HG02759 (cell line): ENCODE measurements around the gene LILRA2.
"Not testable (repeated sequence)": the region's sequence is repeated elsewhere in the genome, so short reads cannot be mapped to it uniquely, and the experiment has no call there.

Experiments
- ATAC-seq: cut with Tn5 transposase; IDR thresholded peaks from one replicate; pipeline ENCODE4 v1.9.1; 2021; ENCODE audit warnings: mild to moderate bottlenecking, moderate library complexity; ENCODE audit not compliant: unreplicated experiment

LILRA2 gene

GRCh38 chr19:54570316-54570715 is 3.3 kb upstream of the LILRA2 start:
- no peak for ATAC-seq

DNA sequence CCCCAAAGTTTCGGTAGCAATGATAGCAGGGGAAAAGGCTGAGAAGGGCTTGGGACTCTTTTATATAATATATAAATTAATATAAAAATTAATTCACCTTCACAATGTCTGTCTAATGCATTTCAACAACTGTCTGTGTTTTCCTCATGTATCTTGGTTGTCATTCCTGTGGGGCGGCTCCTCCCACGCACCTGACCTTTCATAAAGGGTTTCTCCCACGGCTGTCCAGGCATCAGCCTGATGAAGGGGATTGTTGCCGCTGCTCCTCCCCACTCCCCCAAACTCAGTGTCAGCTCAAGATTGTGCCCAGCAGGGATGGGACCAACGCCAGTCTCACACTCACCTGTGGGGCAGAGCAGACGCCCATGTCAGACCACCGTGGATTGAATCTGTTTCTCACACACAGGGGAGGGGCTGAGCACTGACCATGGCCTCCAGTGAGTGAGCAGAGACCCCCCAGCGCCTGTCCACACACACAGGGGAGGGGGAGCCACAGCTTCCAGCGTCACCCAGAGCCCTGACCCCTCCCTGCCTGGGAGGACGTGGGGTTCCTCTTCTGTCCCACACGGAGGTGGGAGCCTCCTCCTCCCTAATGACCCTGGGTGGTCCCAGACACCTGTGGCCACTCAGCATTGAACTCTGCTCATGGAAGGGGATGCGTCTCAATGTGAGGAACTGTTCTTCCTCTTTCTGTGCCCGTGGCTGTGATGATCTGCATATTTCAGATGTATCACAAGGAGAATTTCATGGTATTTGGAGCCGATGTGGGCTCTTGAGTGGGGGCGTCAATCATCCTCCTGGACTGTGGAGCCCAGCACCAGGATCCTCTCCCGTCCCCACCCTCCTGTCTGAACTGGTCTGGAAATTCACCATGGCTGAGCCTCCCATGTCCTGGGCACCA is 1.6 kb upstream of the LILRA2 start:
- ATAC-seq, result not testable (repeated sequence)

DNA sequence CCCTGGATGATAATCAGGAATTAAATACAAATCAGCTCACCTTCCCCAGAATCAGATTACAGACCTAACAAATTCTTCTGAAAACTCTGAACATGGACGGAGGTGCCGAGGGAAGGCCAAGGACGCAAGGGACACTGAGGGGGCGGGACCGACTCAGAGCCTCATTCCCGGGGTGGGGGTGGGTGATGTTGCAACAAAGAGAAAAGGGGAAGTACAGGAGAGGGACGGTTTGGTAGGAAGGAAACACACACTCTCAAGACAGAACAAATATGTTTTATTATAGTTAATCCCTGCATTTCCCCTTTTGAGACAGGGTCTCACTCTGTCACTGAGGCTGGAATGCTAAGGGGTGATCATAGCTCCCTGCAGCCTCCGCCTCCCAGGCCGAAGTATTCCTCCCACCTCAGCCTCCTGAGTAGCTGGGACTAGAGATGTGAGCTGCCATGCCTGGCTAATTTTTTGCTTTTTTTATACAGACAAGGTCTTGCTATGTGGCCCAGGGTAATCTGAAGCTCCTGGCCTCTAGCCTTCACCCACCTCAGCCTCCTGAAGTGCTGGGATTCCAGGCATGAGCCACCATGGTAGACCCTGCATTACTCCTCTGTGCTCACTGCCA is 786 bp upstream of the LILRA2 start:
- no peak for ATAC-seq

- no peak for ATAC-seq
Measured at GRCh38 chr19:54574051-54574450, 461 bp downstream of the LILRA2 start.

DNA sequence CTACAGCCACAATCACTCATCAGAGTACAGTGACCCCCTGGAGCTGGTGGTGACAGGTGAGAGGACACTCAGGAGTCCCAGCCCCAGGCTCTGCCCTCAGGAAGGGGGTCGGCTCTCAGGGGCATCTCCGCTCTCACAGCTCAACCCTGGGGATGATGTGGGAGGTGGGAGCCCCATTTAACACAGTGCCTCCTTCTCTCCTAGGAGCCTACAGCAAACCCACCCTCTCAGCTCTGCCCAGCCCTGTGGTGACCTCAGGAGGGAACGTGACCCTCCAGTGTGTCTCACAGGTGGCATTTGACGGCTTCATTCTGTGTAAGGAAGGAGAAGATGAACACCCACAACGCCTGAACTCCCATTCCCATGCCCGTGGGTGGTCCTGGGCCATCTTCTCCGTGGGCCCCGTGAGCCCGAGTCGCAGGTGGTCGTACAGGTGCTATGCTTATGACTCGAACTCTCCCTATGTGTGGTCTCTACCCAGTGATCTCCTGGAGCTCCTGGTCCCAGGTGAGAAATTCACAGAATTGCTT is 1.0 kb downstream of the LILRA2 start:
- no peak for ATAC-seq

GRCh38 chr19:54575205-54575604 is 1.6 kb downstream of the LILRA2 start:
- not testable (repeated sequence) for ATAC-seq

DNA sequence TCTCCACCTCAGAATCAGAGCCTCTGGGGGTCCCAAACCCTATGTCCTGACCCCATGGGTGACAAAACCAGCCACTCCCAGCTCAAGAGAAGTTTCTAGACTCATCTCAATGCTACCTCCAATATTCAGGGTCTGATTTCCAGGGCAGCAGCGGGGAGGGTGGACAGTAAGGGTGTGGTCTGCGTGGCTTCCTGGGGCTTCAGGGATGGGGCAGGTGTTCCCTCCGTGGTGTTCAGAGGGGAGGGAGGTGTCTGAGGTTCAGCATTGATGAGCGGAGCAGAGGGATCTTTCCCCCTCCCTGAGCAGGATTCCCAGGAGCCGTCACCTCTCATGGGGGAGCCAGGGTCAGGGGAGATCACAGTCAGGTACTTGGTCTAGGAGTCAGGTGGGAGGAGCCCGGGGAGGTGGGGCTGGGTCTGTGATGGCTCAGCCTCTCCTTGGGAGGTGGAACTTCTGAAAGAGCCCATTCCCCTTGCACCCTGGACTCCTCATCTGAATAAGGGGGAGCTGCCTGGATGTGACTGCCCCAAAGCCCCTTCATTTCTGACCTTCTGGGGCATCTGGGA is 2.9 kb downstream of the LILRA2 start:
- no peak for ATAC-seq

GRCh38 chr19:54577334-54577733 is 3.7 kb downstream of the LILRA2 start:
- no peak for ATAC-seq

DNA sequence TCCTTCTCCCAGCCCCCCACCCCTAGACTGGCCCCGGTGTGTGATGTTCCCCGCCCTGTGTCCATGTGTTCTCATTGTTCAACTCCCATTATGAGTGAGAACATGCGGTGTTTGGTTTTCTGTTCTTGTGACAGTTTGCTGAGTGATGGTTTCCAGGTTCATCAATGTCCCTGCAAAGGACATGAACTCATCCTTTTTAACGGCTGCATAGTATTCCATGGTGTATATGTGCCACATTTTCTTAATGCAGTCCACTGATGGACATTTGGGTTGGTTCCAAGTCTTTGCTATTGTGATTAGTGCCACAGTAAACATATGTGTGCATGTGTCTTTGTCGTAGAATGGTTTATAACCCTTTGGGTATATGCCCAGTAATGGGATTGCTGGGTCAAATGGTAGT is 4.7 kb downstream of the LILRA2 start:
- not testable (repeated sequence) for ATAC-seq

- no peak for ATAC-seq
Measured at GRCh38 chr19:54586397-54586796, 12.8 kb downstream of the LILRA2 start.

DNA sequence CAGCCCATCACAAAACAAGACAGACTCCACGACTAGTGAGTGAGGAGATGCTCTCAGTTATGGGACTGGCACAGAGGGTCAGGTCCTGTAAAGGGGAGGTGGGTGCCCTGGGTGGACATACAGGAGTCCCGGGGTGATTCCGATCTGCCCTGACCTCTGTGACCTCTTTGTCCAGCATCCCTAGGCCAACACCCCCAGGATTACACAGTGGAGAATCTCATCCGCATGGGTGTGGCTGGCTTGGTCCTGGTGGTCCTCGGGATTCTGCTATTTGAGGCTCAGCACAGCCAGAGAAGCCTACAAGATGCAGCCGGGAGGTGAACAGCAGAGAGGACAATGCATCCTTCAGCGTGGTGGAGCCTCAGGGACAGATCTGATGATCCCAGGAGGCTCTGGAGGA is 13.4 kb downstream of the LILRA2 start:
- no peak for ATAC-seq

- ATAC-seq, result not testable (repeated sequence)
Measured at GRCh38 chr19:54593445-54593844, 19.9 kb downstream of the LILRA2 start, which contains the start of gene LILRA1. Gene LILRA1, plus strand, starts transcription at chr19:54593632. Its CDS starts 613 bp downstream, at chr19:54594245.

GRCh38 chr19:54593931-54594626 is 20.5 kb downstream of the LILRA2 start:
- ATAC-seq, result not testable (repeated sequence)

DNA sequence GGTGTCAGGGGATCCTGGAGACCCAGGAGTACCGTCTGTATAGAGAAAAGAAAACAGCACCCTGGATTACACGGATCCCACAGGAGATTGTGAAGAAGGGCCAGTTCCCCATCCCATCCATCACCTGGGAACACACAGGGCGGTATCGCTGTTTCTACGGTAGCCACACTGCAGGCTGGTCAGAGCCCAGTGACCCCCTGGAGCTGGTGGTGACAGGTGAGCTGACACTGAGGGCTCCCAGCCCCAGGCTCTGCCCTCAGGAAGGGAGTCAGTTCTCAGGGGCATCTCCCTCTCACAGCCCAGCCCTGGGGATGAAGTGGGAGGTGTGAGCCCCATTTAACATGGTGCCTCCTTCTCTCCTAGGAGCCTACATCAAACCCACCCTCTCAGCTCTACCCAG is 21.1 kb downstream of the LILRA2 start:
- ATAC-seq, result no peak

- not testable (repeated sequence) for ATAC-seq
Measured at GRCh38 chr19:54595680-54596436, 22.3 kb downstream of the LILRA2 start.

DNA sequence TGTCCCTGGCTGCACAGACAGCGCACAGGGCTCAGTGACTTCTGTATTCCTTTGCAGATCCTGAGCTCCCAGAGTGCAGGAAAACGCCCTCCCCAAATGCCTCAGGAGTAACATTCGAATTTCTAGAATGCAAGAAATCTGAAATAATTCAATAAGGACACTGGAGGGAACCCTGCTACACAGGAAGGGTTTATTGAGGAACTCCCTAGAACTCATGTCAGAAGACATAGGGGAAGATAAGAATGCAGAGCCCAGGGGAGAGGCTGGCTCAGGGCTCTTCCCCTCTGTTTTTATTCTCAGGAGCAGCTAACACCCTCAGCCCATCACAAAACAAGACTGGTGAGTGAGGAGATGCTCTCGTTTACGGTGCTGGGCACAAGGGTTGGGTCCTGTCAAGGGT is 26.6 kb downstream of the LILRA2 start:
- no peak for ATAC-seq

- ATAC-seq, result no peak
Measured at GRCh38 chr19:54606230-54606629, 32.6 kb downstream of the LILRA2 start.

- ATAC-seq, result peak; percentile 60
Measured at GRCh38 chr19:54606891-54607784, 33.5 kb downstream of the LILRA2 start.

- no peak for ATAC-seq
Measured at GRCh38 chr19:54607785-54608150, 34.2 kb downstream of the LILRA2 start.
